Kidney epithelial cell (primary cell): ENCODE measurements around the gene CXCL17. TPM values are rescaled to one million over a fixed set of nuclear protein-coding genes. Genes with fewer than 3 reads are reported as not detected.
"Not testable (repeated sequence)": the region's sequence is repeated elsewhere in the genome, so short reads cannot be mapped to it uniquely, and the experiment has no call there.

Source experiments
- DNase-seq: peaks from one replicate; pipeline ENCODE4 v3.0.0-alpha.2; 2010; ENCODE audit warnings: low read depth
- H3K27me3 ChIP-seq: 2 replicates; pipeline ENCODE4 v1.6.0; 2011; ENCODE audit warnings: low read length; ENCODE audit not compliant: control insufficient read depth, insufficient read depth
- H3K36me3 ChIP-seq: 2 replicates; pipeline ENCODE4 v1.5.1; 2011; ENCODE audit warnings: low read length; ENCODE audit not compliant: control insufficient read depth, insufficient read depth
- H3K4me3 ChIP-seq: 2 replicates; pipeline ENCODE4 v1.5.1; 2011; ENCODE audit warnings: low read depth, mild to moderate bottlenecking, control low read depth, low read length
- total RNA-seq: library from RNA; depleted of rRNA; stranded (reverse); fragments of >200 nt; gene quantifications from 2 replicates; pipeline ENCODE4 v1.2.3, GENCODE V29; 2015
- TF ChIP-seq, protein P1 (sequence below): IDR thresholded peaks from 2 replicates; pipeline ENCODE4 v1.5.1; 2011; ENCODE audit warnings: mild to moderate bottlenecking, moderate library complexity, low read length, control low read depth, inconsistent platforms; ENCODE audit not compliant: insufficient read depth, poor library complexity, severe bottlenecking

The CXCL17 gene
- total RNA-seq, 1 donor from 2014 or later = not detected

DNA sequence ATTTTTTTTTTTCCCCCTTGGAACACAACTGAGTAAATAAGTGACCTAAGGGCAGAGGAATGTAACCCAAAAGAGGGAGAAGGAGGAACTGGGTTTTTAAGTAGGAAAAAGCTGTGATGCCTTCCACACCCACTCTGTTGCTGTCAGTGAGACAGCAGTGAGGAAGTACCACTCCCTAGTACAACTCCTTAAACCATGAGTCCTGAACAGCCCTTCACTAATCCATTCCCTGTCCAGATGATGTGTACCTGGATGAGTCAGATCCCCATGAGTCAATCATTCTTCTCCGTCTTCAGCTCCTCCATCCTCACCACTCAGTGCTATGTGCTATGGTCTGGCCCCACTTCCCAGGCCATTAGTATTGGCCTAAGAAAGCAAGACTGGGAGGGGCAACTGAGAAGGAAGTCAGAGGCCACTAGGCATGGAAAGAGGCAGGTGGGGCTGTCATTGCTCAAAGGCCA lies 12.9 kb upstream of the CXCL17 start:
- DNase-seq = peak; percentile 41
- Histone ChIP-seq H3K36me3 (no peaks in the 10 kb centered on the region), H3K4me3 (no peak overlapping the region), H3K27me3 (no peaks in the 10 kb centered on the region)
- TF ChIP-seq, protein P1, sequence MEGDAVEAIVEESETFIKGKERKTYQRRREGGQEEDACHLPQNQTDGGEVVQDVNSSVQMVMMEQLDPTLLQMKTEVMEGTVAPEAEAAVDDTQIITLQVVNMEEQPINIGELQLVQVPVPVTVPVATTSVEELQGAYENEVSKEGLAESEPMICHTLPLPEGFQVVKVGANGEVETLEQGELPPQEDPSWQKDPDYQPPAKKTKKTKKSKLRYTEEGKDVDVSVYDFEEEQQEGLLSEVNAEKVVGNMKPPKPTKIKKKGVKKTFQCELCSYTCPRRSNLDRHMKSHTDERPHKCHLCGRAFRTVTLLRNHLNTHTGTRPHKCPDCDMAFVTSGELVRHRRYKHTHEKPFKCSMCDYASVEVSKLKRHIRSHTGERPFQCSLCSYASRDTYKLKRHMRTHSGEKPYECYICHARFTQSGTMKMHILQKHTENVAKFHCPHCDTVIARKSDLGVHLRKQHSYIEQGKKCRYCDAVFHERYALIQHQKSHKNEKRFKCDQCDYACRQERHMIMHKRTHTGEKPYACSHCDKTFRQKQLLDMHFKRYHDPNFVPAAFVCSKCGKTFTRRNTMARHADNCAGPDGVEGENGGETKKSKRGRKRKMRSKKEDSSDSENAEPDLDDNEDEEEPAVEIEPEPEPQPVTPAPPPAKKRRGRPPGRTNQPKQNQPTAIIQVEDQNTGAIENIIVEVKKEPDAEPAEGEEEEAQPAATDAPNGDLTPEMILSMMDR = no peak

DNA sequence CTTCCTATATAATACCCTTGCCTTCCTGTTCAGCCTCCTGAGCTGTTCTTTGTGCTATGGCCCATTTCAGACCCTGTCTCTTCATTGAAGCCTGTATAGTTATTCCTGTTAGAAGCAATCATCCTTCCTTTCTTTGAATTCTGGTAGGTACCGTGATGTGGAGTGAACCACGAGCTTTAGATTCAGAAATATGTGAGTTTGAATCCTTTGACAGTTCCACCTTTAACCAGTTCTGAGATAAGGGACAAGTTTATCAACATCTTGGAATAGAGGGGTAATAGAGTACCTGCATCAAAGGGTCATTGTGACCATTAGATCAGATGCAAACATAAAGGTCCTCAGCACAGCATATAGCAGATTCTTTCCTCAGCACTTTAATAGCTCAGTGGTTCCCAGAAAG lies 12.3 kb upstream of the CXCL17 start:
- DNase-seq = no peak
- no peaks in the 10 kb centered on the region for H3K36me3 ChIP-seq
- TF ChIP-seq, protein P1 = no peak

DNA sequence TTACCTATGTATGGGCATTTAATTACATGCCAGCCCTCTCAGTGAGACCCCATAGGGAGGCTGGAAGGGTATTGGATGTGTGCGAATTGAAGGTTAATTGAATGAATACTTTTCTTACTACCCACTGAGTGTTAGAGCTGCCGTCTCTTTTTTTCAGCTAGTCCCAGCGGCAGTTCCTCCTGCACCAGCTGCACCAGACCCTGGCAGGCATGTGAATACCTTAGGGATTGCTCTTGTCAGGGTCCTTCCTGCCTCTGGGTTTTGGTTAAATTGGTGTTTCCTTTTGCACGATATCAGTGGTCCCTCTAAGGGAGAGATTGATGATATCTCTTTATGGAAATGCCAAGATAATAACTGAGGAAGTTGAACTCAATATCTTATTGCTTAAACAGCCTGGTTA lies 9.8 kb upstream of the CXCL17 start:
- Histone ChIP-seq H3K36me3 (no peaks in the 10 kb centered on the region), H3K4me3 (no peak overlapping the region), H3K27me3 (no peaks in the 10 kb centered on the region)
- no peak for DNase-seq
- TF ChIP-seq, protein P1 = no peak

More for the DNA sequence above, 12.3 kb upstream of the CXCL17 start:
- no peak overlapping the region for H3K4me3 ChIP-seq
- H3K27me3 ChIP-seq = no peaks in the 10 kb centered on the region

DNA sequence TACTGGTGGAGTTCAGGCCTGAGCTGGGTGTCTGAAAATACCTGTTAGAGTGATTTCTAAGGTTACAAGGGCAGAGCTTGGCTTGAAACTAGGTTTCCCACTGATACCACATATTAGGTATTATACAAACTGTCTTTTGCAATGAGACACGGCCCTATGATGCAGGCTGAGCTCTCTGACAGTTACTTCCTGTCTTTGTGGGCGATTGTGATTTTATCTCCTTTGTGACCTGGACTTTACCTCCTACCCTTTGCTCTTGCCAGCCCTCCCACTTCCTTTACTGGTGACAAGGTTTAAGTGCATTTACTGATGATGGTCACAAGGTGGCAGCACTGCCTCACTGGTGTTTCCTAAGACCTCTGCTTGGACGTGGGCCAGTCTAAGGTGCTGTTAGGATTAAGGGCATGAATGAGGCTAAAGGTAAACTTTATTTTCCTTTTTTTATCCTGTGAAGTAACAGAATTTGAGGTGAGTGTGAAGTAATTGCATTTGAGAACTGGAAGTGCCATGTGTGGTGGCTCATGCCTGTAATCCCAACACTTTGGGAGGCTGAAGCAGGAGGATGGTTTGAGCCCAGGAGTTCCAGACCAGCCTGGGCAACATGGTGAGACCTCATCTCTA lies 7.7 kb upstream of the CXCL17 start:
- H3K4me3 ChIP-seq = no peak overlapping the region
- TF ChIP-seq, protein P1 = peak; percentile 82
- no peaks in the 10 kb centered on the region for H3K27me3 ChIP-seq
- peak; percentile 60 for DNase-seq
- H3K36me3 ChIP-seq = no peaks in the 10 kb centered on the region

DNA sequence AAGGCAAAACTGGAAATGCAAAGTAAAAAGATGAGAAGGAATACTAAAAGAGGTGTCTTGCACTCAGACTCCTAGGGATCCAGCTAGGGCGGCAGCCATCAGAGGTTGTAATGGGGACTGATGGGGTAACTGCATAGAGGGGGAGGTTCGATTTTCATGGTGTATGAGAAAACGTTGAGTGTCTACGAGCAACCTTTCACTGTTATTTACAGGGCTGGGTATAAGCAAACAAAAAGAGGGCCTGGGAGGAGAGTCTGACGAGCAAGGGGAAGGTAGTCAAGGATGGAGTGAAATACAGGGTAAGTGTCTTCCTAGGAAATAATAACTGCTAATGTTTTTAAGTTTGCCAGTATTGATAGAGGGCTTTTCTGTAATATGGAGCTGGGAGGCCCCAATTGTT lies 5.6 kb upstream of the CXCL17 start:
- H3K36me3 ChIP-seq, DNase-seq, H3K27me3 ChIP-seq, H3K4me3 ChIP-seq: not testable (repeated sequence)

DNA sequence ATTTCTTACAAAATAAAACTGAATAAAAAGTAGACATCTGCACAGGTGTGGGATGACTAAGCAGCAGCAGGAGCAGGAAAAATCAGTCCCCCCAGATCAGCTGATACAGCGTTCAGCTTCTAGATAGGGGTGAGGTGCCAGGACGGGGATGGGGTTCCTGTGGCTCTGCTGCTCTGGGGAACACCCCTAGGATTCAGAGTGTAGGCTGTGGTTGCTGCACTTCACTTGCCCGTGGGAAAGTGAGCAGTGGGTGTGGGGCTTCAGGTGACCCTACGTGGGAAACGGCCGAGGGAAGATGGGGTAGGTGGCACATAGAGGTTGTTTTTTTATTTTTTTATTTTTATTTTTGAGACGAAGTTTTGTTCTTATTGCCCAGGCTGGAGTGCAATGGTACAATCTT lies 3.2 kb upstream of the CXCL17 start:
- DNase-seq = no peak
- TF ChIP-seq, protein P1 = no peak
- Histone ChIP-seq H3K36me3 (no peaks in the 10 kb centered on the region), H3K4me3 (no peak overlapping the region), H3K27me3 (peaks cover 1% of the 10 kb centered on the region)
